HCT116 (cell line): ENCODE results near the gene SGMS1. TPM values are rescaled to one million over a fixed set of nuclear protein-coding genes. Genes with fewer than 3 reads are reported as not detected.

Experiments
- ATAC-seq: fragments of 200-7000 bp; cut with Tn5 transposase; 2 replicates; pipeline ENCODE4 v1.9.1; 2020; ENCODE audit warnings: mild to moderate bottlenecking, moderate library complexity
- BruUV-seq: library from RNA; stranded (reverse); fragments of 400-500 nt; replicated peaks from 2 replicates; lab custom pipeline; 2021; lab: Mats Ljungman, UMichigan
- CTCF ChIA-PET: fragments of 300-600 bp; sonication (Branson Sonifier 250); formaldehyde crosslinking; loops from one replicate; lab custom pipeline; 2021; ENCODE audit warnings: antibody characterized with exemption; lab: Charles Lee
- POLR2A ChIA-PET: fragments of 300-600, 350-600 bp; sonication (Branson Sonifier 250); formaldehyde crosslinking; loops from one replicate; lab custom pipeline; 2021; ENCODE audit warnings: antibody characterized with exemption; lab: Charles Lee
- RAD21 ChIA-PET, 2 experiments: fragments of 300-600 bp; sonication (Branson Sonifier 250); formaldehyde crosslinking; loops; one replicate each; lab custom pipeline; 2023; ENCODE audit warnings: low total read pairs in 2 of 2; ENCODE audit not compliant: uncharacterized antibody in 2 of 2, unreplicated experiment in 2 of 2, low non-redundant PET in 1 of 2; lab: Charles Lee
- DNase-seq: peaks from one replicate; pipeline ENCODE4 v3.0.0-alpha.2; 2010; ENCODE audit warnings: low read depth, low spot score
- H2AFZ ChIP-seq: fragments of 200-600 bp; shearing (Covaris generic), sonication (generic); 2 replicates; pipeline ENCODE4 v1.6.1; 2017; ENCODE audit warnings: low read depth, mixed run types, mixed read lengths, antibody characterized with exemption, low read length; ENCODE audit not compliant: poor library complexity, severe bottlenecking
- H3K27ac ChIP-seq: 2 replicates; pipeline ENCODE4 v1.5.1; 2012; ENCODE audit warnings: low read depth, low read length
- H3K27me3 ChIP-seq: fragments of 200-600 bp; sonication (generic); 2 replicates; pipeline ENCODE4 v1.6.1; 2016; ENCODE audit warnings: mixed run types, low read length, mixed read lengths; ENCODE audit not compliant: insufficient read depth
- H3K36me3 ChIP-seq, 2 experiments: fragments of 200-500 bp in 1 of 2; fragments of 200-600 bp in 1 of 2; sonication (Bioruptor generic) in 1 of 2; sonication (generic) in 1 of 2; 2 replicates each; pipeline versions ENCODE4 v1.5.1 to v1.6.1; 2014 to 2016; ENCODE audit warnings: low read length in 2 of 2, inconsistent platforms in 1 of 2, mixed read lengths in 1 of 2, mixed run types in 1 of 2; ENCODE audit not compliant: insufficient read depth in 2 of 2, control insufficient read depth in 1 of 2
- H3K4me1 ChIP-seq, 2 experiments: fragments of 200-600 bp in 1 of 2; sonication (generic) in 1 of 2; 2 replicates each; pipeline versions ENCODE4 v1.5.1 to v1.6.1; 2012 to 2017; ENCODE audit warnings: low read length in 2 of 2, inconsistent platforms in 1 of 2, mild to moderate bottlenecking in 1 of 2, mixed read lengths in 1 of 2, mixed run types in 1 of 2, moderate library complexity in 1 of 2; ENCODE audit not compliant: insufficient read depth in 2 of 2, control insufficient read depth in 1 of 2
- H3K4me2 ChIP-seq: fragments of 200-600 bp; sonication (generic); 2 replicates; pipeline ENCODE4 v1.6.1; 2017; ENCODE audit warnings: mixed run types, low read length, mixed read lengths
- H3K4me3 ChIP-seq, 2 experiments: fragments of 200-600 bp in 1 of 2; sonication (generic) in 1 of 2; replicated peaks in 1 of 2; 2 replicates each; pipeline ENCODE4 v1.5.1; 2011 to 2016; ENCODE audit warnings: low read length in 2 of 2, control low read depth in 1 of 2, low read depth in 1 of 2, mild to moderate bottlenecking in 1 of 2, mixed read lengths in 1 of 2, mixed run types in 1 of 2
- H3K79me2 ChIP-seq: fragments of 200-600 bp; sonication (generic); 2 replicates; pipeline ENCODE4 v1.6.1; 2017; ENCODE audit warnings: mild to moderate bottlenecking, mixed run types, low read length, moderate library complexity, mixed read lengths; ENCODE audit not compliant: insufficient read depth
- H3K9ac ChIP-seq: fragments of 200-600 bp; sonication (generic); 2 replicates; pipeline ENCODE4 v1.6.1; 2016; ENCODE audit warnings: low read length, mixed read lengths
- H3K9me2 ChIP-seq: fragments of 200-600 bp; sonication (generic), shearing (Covaris generic); 2 replicates; pipeline ENCODE4 v1.6.1; 2017; ENCODE audit warnings: mixed run types, mild to moderate bottlenecking, moderate library complexity; ENCODE audit not compliant: insufficient read depth
- H3K9me3 ChIP-seq, 2 experiments: fragments of 200-500 bp in 1 of 2; fragments of 200-600 bp in 1 of 2; sonication (Bioruptor generic) in 1 of 2; sonication (generic) in 1 of 2; 2 replicates each; pipeline ENCODE4 v1.6.1; 2014 to 2017; ENCODE audit warnings: low read length in 2 of 2, mixed read lengths in 2 of 2, inconsistent platforms in 1 of 2, low read depth in 1 of 2, mild to moderate bottlenecking in 1 of 2, mixed run types in 1 of 2, moderate library complexity in 1 of 2; ENCODE audit not compliant: control insufficient read depth in 1 of 2, insufficient read depth in 1 of 2
- H4K20me1 ChIP-seq: fragments of 200-600 bp; sonication (generic), shearing (Covaris generic); 2 replicates; pipeline ENCODE4 v1.6.1; 2017; ENCODE audit warnings: mixed run types, mild to moderate bottlenecking, moderate library complexity; ENCODE audit not compliant: insufficient read depth
- CEBPB ChIP-seq: IDR thresholded peaks from 2 replicates; pipeline ENCODE4 v1.6.1; 2012; ENCODE audit warnings: low read depth
- ELF1 ChIP-seq: IDR thresholded peaks from 2 replicates; pipeline ENCODE4 v1.6.1; 2012; ENCODE audit warnings: low read depth, borderline replicate concordance
- EZH2 ChIP-seq: fragments of 200-600 bp; sonication (generic); IDR thresholded peaks from 2 replicates; pipeline ENCODE4 v1.6.1; 2017; ENCODE audit warnings: antibody characterized with exemption, mixed run types
- EZH2phosphoT487 ChIP-seq: fragments of 200-600 bp; IDR thresholded peaks from 2 replicates; pipeline ENCODE4 v1.6.1; 2018; ENCODE audit warnings: antibody characterized with exemption, borderline replicate concordance
- FOSL1 ChIP-seq: IDR thresholded peaks from 2 replicates; pipeline ENCODE4 v1.6.1; 2012; ENCODE audit warnings: low read depth
- POLR2A ChIP-seq: IDR thresholded peaks from 2 replicates; pipeline ENCODE4 v1.7.0; 2011; ENCODE audit warnings: borderline replicate concordance; ENCODE audit not compliant: insufficient read depth, insufficient read length; ENCODE audit errors: extremely low read depth
- SIN3A ChIP-seq: IDR thresholded peaks from 2 replicates; pipeline ENCODE4 v1.6.1; 2012; ENCODE audit warnings: low read depth
- ZFX ChIP-seq: fragments of 450-650 bp; IDR thresholded peaks from 2 replicates; pipeline ENCODE4 v1.6.1; 2017
- intact Hi-C: fragments of 100-400 bp; cut with micrococcal nuclease; formaldehyde crosslinking; loops from 2 replicates; pipeline ENCODE4 v1.10.0; 2022
- total RNA-seq: library from RNA; stranded (reverse); gene quantifications from one replicate; pipeline ENCODE4 v1.2.1, GENCODE V29; 2021; ENCODE audit not compliant: unreplicated experiment
- TF ChIP-seq, protein P1 (sequence below), 3 experiments: fragments of 200-600 bp in 1 of 3; sonication (generic) in 1 of 3; IDR thresholded peaks in 2 of 3; conservative IDR thresholded peaks in 1 of 3; 2 replicates each; pipeline ENCODE4 v1.5.1; 2012 to 2017; ENCODE audit warnings: low read depth in 2 of 3, low read length in 2 of 3, antibody characterized with exemption in 1 of 3, borderline replicate concordance in 1 of 3, control low read depth in 1 of 3, mild to moderate bottlenecking in 1 of 3, mixed read lengths in 1 of 3, mixed run types in 1 of 3, moderate library complexity in 1 of 3; ENCODE audit not compliant: insufficient read depth in 1 of 3
- TF ChIP-seq, protein P2 (sequence below): IDR thresholded peaks from 2 replicates; pipeline ENCODE4 v1.6.1; 2011; ENCODE audit warnings: mild to moderate bottlenecking, low read length, moderate library complexity; ENCODE audit not compliant: insufficient replicate concordance; ENCODE audit errors: extremely low read depth
- TF ChIP-seq, protein P3 (sequence below): IDR thresholded peaks from 2 replicates; pipeline ENCODE4 v1.6.1; 2012
- TF ChIP-seq, protein P4 (sequence below): IDR thresholded peaks from 2 replicates; pipeline ENCODE4 v1.6.1; 2012

The SGMS1 gene
- total RNA-seq, 1 experiment from 2014 or later, result 29.1 TPM

DNA sequence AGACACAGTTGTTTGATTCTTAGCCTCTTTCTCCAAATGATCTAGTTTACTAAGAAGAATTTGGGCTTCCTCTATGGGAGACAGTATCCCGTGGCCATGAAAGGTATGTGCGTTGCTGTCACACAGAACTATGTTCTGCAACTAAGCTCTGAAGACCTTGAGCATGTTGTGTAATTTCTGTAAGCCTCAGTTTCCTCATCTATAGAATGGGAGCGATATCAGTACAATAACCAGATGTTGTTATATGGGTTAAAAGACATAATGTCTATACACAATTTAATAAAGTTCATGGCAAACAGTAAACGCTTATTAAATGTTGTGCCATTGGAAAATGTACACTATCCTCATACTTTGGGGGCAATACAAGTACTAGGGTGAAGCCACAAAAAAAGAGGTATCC is 187.0 kb downstream of the SGMS1 start (continued):
- TF ChIP-seq, protein P1, sequence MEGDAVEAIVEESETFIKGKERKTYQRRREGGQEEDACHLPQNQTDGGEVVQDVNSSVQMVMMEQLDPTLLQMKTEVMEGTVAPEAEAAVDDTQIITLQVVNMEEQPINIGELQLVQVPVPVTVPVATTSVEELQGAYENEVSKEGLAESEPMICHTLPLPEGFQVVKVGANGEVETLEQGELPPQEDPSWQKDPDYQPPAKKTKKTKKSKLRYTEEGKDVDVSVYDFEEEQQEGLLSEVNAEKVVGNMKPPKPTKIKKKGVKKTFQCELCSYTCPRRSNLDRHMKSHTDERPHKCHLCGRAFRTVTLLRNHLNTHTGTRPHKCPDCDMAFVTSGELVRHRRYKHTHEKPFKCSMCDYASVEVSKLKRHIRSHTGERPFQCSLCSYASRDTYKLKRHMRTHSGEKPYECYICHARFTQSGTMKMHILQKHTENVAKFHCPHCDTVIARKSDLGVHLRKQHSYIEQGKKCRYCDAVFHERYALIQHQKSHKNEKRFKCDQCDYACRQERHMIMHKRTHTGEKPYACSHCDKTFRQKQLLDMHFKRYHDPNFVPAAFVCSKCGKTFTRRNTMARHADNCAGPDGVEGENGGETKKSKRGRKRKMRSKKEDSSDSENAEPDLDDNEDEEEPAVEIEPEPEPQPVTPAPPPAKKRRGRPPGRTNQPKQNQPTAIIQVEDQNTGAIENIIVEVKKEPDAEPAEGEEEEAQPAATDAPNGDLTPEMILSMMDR (IDR thresholded peaks at IDR 0.05 in 2 of 3, conservative IDR thresholded peaks at IDR 0.05 in 1 of 3; ENCODE audit: borderline replicate concordance in 1 of 3, insufficient read depth in 1 of 3, low read depth in 2 of 3, low read length in 2 of 3), result no peak

DNA sequence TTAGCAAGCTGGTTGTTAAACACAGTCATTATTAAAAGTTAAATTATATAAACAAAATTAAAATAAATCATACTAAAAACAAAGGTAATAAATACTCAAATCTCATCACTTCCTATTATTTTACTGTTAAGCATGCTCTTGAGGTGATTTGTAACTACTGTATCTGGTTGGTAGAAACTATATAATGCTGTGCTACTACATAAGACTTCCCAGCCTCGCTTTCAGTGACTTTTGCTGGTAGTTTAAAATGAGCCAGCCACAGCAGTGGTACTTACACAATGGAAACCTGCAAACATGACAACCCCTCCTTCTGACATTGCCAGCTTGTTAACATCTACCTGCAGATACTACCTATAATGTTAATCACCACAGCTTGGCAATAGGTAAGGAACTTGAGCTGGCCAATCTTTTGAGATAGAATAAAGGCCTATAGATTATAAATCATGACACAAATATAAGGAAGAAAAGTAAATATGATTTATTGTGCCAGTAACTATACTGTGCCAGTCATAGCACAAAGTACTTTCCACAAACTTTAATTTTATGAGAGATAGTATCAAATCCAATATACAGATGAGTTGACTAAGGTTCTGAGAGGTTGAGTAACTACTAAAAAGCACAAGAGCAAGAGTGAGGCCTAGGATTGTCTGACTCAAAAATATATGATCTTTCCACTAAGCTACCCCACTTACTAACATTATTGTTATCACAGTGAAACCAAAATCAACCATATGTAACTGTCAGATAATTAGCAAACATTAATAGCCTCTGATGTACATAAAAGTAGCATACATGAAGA is 191.3 kb downstream of the SGMS1 start:
- no peaks in the 10 kb centered on the region for H3K27me3 ChIP-seq
- DNase-seq (no peak), ATAC-seq (no peak)
- no peaks in the 10 kb centered on the region for H3K4me1 ChIP-seq
- H3K4me2 ChIP-seq, result no peak overlapping the region
- H3K9me3 ChIP-seq, result no peaks in the 10 kb centered on the region
- no peaks in the 10 kb centered on the region for H3K9me2 ChIP-seq
- TF ChIP-seq, protein P2, sequence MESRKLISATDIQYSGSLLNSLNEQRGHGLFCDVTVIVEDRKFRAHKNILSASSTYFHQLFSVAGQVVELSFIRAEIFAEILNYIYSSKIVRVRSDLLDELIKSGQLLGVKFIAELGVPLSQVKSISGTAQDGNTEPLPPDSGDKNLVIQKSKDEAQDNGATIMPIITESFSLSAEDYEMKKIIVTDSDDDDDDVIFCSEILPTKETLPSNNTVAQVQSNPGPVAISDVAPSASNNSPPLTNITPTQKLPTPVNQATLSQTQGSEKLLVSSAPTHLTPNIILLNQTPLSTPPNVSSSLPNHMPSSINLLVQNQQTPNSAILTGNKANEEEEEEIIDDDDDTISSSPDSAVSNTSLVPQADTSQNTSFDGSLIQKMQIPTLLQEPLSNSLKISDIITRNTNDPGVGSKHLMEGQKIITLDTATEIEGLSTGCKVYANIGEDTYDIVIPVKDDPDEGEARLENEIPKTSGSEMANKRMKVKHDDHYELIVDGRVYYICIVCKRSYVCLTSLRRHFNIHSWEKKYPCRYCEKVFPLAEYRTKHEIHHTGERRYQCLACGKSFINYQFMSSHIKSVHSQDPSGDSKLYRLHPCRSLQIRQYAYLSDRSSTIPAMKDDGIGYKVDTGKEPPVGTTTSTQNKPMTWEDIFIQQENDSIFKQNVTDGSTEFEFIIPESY, result no peak
- no peak for TF ChIP-seq FOSL1
- no peak for TF ChIP-seq POLR2A
- TF ChIP-seq EZH2, result no peak
- TF ChIP-seq, protein P3, sequence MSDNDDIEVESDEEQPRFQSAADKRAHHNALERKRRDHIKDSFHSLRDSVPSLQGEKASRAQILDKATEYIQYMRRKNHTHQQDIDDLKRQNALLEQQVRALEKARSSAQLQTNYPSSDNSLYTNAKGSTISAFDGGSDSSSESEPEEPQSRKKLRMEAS, result no peak
- no peak for TF ChIP-seq EZH2phosphoT487
- TF ChIP-seq ELF1, result no peak
- no peak for TF ChIP-seq ZFX
- TF ChIP-seq SIN3A, result no peak
- TF ChIP-seq, protein P4, sequence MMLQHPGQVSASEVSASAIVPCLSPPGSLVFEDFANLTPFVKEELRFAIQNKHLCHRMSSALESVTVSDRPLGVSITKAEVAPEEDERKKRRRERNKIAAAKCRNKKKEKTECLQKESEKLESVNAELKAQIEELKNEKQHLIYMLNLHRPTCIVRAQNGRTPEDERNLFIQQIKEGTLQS, result no peak
- TF ChIP-seq CEBPB, result no peak
- no peaks in the 10 kb centered on the region for H4K20me1 ChIP-seq
- ChIA-PET POLR2A (no interaction called here), RAD21 (no interaction called here), CTCF (no interaction called here)
- no peaks in the 10 kb centered on the region for H3K79me2 ChIP-seq
- H2AFZ ChIP-seq, result no peak overlapping the region
- H3K36me3 ChIP-seq, result no peaks in the 10 kb centered on the region
- intact Hi-C loops, result no loop called here
- no TSS peak for BruUV-seq
- H3K27ac ChIP-seq, result no peak overlapping the region
- H3K4me3 ChIP-seq, result no peak overlapping the region
- H3K9ac ChIP-seq, result no peak overlapping the region
